Neural cell (in vitro differentiated cells): Measurements from ENCODE around the gene TNFRSF12A. TPM values are rescaled to one million over a fixed set of nuclear protein-coding genes. Genes with fewer than 3 reads are reported as not detected.

Experiments used
- H2AFZ ChIP-seq: fragments of 200-600, 300-800 bp; sonication (generic), shearing (Covaris generic); 2 replicates; pipeline ENCODE4 v1.6.0; 2014; ENCODE audit warnings: low read depth, mild to moderate bottlenecking, antibody characterized with exemption, low read length, moderate library complexity
- H3F3A ChIP-seq: fragments of 200-600 bp; shearing (Covaris generic); 2 replicates; pipeline ENCODE4 v1.6.1; 2016; ENCODE audit warnings: mild to moderate bottlenecking, moderate library complexity, mixed read lengths, antibody characterized with exemption, low read length; ENCODE audit not compliant: insufficient read depth, poor library complexity, severe bottlenecking
- H3K27ac ChIP-seq: fragments of 200-600, 300-800 bp; sonication (generic), shearing (Covaris generic); 2 replicates; pipeline ENCODE4 v1.5.1; 2014; ENCODE audit warnings: mild to moderate bottlenecking, low read length, moderate library complexity
- H3K27me3 ChIP-seq: fragments of 300-800, 200-600 bp; sonication (generic), shearing (Covaris generic); 2 replicates; pipeline ENCODE4 v1.6.0; 2014; ENCODE audit warnings: mild to moderate bottlenecking, low read depth, low read length, moderate library complexity; ENCODE audit not compliant: insufficient read depth
- H3K36me3 ChIP-seq: fragments of 300-800, 200-600 bp; sonication (generic), shearing (Covaris generic); 2 replicates; pipeline ENCODE4 v1.5.1; 2014; ENCODE audit warnings: mild to moderate bottlenecking, antibody characterized with exemption, low read length, moderate library complexity; ENCODE audit not compliant: insufficient read depth
- H3K4me2 ChIP-seq: fragments of 300-800, 200-600 bp; sonication (generic), shearing (Covaris generic); 2 replicates; pipeline ENCODE4 v1.6.0; 2014; ENCODE audit warnings: mild to moderate bottlenecking, low read length
- H3K4me3 ChIP-seq: fragments of 300-800, 200-600 bp; sonication (generic), shearing (Covaris generic); 2 replicates; pipeline ENCODE4 v1.5.1; 2014; ENCODE audit warnings: mild to moderate bottlenecking, low read length, moderate library complexity
- H3K79me2 ChIP-seq: fragments of 200-600 bp; shearing (Covaris generic); replicated peaks from 2 replicates; pipeline ENCODE4 v1.6.0; 2014; ENCODE audit warnings: mild to moderate bottlenecking, low read length, moderate library complexity; ENCODE audit not compliant: insufficient read depth
- H3K9ac ChIP-seq: fragments of 300-800, 200-600 bp; sonication (generic), shearing (Covaris generic); 2 replicates; pipeline ENCODE4 v1.6.1; 2016; ENCODE audit warnings: mild to moderate bottlenecking, low read length, mixed read lengths
- H3K9me2 ChIP-seq: fragments of 200-600 bp; shearing (Covaris generic); 2 replicates; pipeline ENCODE4 v1.6.1; 2016; ENCODE audit warnings: mild to moderate bottlenecking, low read length, mixed read lengths; ENCODE audit not compliant: insufficient read depth
- H3K9me3 ChIP-seq: fragments of 200-600, 300-800 bp; sonication (generic), shearing (Covaris generic); 2 replicates; pipeline ENCODE4 v1.6.1; 2016; ENCODE audit warnings: mild to moderate bottlenecking, mixed run types, low read length, moderate library complexity, mixed read lengths
- H4K20me1 ChIP-seq: fragments of 200-600 bp; shearing (Covaris generic); 2 replicates; pipeline ENCODE4 v1.6.1; 2016; ENCODE audit warnings: mild to moderate bottlenecking, mixed run types; ENCODE audit not compliant: insufficient read depth
- EP300 ChIP-seq: fragments of 450-650 bp; conservative IDR thresholded peaks from 2 replicates; pipeline ENCODE4 v1.6.1; 2014; ENCODE audit warnings: antibody characterized with exemption, mild to moderate bottlenecking, moderate library complexity; ENCODE audit not compliant: poor library complexity, severe bottlenecking
- EZH2 ChIP-seq: fragments of 200-600, 300-800 bp; shearing (Covaris generic), sonication (generic); IDR thresholded peaks from 2 replicates; pipeline ENCODE4 v1.6.1; 2014; ENCODE audit warnings: antibody characterized with exemption, low read length, borderline replicate concordance, mild to moderate bottlenecking; ENCODE audit not compliant: insufficient read depth, poor library complexity, severe bottlenecking
- MXI1 ChIP-seq: fragments of 450-650 bp; conservative IDR thresholded peaks from 2 replicates; pipeline ENCODE4 v1.6.1; 2014; ENCODE audit warnings: antibody characterized with exemption, mild to moderate bottlenecking; ENCODE audit not compliant: poor library complexity, severe bottlenecking
- POLR2AphosphoS5 ChIP-seq: IDR thresholded peaks from 2 replicates; pipeline ENCODE4 v1.6.1; 2012
- RAD21 ChIP-seq: fragments of 450-650 bp; conservative IDR thresholded peaks from 2 replicates; pipeline ENCODE4 v1.6.1; 2014; ENCODE audit warnings: antibody characterized with exemption, mild to moderate bottlenecking, moderate library complexity
- SMC3 ChIP-seq: fragments of 450-650 bp; conservative IDR thresholded peaks from 2 replicates; pipeline ENCODE4 v1.6.1; 2014; ENCODE audit warnings: antibody characterized with exemption, mild to moderate bottlenecking, moderate library complexity; ENCODE audit not compliant: poor library complexity
- TAF1 ChIP-seq: IDR thresholded peaks from 2 replicates; pipeline ENCODE4 v1.6.1; 2012; ENCODE audit warnings: low read depth
- polyA plus RNA-seq: library from polyadenylated mRNA; depleted of rRNA; stranded (reverse); fragments of >200 nt; gene quantifications from 2 replicates; pipeline ENCODE4 v1.2.3, GENCODE V29; 2014
- TF ChIP-seq, protein P1 (sequence below): IDR thresholded peaks from 2 replicates; pipeline ENCODE4 v1.6.1; 2012; ENCODE audit warnings: borderline replicate concordance
- TF ChIP-seq, protein P2 (sequence below): fragments of 450-650 bp; IDR thresholded peaks from 2 replicates; pipeline ENCODE4 v1.5.1; 2014; ENCODE audit warnings: antibody characterized with exemption, mild to moderate bottlenecking, moderate library complexity; ENCODE audit not compliant: poor library complexity, severe bottlenecking

Gene TNFRSF12A
- polyA plus RNA-seq, 1 donor from 2014 or later = 2.3 TPM

DNA sequence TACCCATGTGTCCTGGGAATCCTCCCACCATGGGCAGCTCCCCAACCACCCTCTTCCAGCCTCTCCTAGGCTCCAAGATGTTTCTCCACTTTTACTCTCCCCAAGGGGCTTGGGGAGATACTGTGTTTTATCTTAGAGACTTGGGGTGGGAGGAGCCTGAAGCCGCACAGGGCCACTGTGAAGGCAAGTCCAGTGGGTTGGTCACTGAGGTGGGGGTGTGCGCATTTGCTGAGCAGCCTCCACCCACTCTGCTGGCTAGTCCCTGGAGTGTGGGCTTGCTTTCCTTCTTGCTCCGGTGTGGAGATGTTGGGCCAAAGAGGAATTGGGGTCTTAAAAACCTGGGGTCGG, 11.5 kb upstream of the TNFRSF12A start:
- H3K4me2 ChIP-seq = no peak overlapping the region
- no peak overlapping the region for H3K9ac ChIP-seq
- no peaks in the 10 kb centered on the region for H3K36me3 ChIP-seq
- H3K9me2 ChIP-seq = no peaks in the 10 kb centered on the region
- peaks cover 73% of the 10 kb centered on the region for H3K27me3 ChIP-seq
- H2AFZ ChIP-seq = no peak overlapping the region
- TF ChIP-seq TAF1 (no peak), EZH2 (no peak), EP300 (no peak), MXI1 (no peak), RAD21 (no peak), POLR2AphosphoS5 (no peak), SMC3 (no peak)
- TF ChIP-seq, protein P1, sequence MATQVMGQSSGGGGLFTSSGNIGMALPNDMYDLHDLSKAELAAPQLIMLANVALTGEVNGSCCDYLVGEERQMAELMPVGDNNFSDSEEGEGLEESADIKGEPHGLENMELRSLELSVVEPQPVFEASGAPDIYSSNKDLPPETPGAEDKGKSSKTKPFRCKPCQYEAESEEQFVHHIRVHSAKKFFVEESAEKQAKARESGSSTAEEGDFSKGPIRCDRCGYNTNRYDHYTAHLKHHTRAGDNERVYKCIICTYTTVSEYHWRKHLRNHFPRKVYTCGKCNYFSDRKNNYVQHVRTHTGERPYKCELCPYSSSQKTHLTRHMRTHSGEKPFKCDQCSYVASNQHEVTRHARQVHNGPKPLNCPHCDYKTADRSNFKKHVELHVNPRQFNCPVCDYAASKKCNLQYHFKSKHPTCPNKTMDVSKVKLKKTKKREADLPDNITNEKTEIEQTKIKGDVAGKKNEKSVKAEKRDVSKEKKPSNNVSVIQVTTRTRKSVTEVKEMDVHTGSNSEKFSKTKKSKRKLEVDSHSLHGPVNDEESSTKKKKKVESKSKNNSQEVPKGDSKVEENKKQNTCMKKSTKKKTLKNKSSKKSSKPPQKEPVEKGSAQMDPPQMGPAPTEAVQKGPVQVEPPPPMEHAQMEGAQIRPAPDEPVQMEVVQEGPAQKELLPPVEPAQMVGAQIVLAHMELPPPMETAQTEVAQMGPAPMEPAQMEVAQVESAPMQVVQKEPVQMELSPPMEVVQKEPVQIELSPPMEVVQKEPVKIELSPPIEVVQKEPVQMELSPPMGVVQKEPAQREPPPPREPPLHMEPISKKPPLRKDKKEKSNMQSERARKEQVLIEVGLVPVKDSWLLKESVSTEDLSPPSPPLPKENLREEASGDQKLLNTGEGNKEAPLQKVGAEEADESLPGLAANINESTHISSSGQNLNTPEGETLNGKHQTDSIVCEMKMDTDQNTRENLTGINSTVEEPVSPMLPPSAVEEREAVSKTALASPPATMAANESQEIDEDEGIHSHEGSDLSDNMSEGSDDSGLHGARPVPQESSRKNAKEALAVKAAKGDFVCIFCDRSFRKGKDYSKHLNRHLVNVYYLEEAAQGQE = no peak
- TF ChIP-seq, protein P2, sequence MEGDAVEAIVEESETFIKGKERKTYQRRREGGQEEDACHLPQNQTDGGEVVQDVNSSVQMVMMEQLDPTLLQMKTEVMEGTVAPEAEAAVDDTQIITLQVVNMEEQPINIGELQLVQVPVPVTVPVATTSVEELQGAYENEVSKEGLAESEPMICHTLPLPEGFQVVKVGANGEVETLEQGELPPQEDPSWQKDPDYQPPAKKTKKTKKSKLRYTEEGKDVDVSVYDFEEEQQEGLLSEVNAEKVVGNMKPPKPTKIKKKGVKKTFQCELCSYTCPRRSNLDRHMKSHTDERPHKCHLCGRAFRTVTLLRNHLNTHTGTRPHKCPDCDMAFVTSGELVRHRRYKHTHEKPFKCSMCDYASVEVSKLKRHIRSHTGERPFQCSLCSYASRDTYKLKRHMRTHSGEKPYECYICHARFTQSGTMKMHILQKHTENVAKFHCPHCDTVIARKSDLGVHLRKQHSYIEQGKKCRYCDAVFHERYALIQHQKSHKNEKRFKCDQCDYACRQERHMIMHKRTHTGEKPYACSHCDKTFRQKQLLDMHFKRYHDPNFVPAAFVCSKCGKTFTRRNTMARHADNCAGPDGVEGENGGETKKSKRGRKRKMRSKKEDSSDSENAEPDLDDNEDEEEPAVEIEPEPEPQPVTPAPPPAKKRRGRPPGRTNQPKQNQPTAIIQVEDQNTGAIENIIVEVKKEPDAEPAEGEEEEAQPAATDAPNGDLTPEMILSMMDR = no peak
- H3K9me3 ChIP-seq = no peaks in the 10 kb centered on the region
- no peak overlapping the region for H3K4me3 ChIP-seq
- no peaks in the 10 kb centered on the region for H3K79me2 ChIP-seq
- H3K27ac ChIP-seq = no peak overlapping the region
- no peaks in the 10 kb centered on the region for H3F3A ChIP-seq
- no peaks in the 10 kb centered on the region for H4K20me1 ChIP-seq

DNA sequence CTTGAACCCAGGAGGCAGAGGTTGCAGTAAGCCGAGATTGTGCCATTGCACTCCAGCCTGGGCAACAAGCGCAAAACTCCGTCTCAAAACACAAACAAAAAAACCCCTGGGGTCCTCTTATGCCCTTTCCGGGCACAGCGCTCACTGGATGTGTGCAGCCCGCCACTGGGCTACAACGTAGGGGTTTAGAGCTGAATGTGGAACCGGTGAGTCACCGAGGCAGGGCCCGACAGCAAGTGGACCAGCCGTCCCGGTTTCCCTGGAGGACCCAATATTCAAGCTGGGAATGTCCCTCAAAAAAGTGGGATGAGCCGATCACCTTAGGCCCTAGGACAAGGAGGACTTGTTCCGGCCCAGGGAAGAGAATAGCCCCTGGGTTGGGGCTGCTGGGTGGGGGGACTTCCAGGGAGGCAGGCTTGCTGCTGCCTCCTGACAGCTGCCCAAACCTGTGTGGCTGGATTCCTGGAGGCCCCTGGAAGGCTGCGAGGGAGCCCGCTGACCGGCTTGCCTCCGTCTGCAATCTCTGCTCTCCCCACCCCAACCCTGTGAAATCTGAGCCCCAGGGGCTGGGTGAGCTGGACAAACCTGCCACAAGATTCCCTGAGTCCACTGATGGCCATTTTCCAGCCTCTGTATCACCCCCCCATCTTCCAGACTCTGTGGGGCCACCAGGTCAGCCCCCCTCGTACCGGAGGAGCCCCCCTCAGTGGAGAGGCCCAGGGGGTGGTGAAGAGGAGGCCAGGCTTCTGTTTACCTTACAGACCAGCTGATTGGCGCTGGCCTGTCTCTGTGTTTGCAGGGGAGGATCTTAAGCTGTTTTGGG, 10.4 kb upstream of the TNFRSF12A start:
- no peaks in the 10 kb centered on the region for H3K79me2 ChIP-seq
- no peak overlapping the region for H3K9ac ChIP-seq
- no peak overlapping the region for H3K4me2 ChIP-seq
- H3K27ac ChIP-seq = no peak overlapping the region
- no peaks in the 10 kb centered on the region for H3F3A ChIP-seq
- no peak overlapping the region for H3K4me3 ChIP-seq
- no peaks in the 10 kb centered on the region for H3K9me3 ChIP-seq
- no peaks in the 10 kb centered on the region for H3K36me3 ChIP-seq
- peaks cover 72% of the 10 kb centered on the region for H3K27me3 ChIP-seq
- no peaks in the 10 kb centered on the region for H4K20me1 ChIP-seq
- H3K9me2 ChIP-seq = no peaks in the 10 kb centered on the region
- TF ChIP-seq EP300 (no peak), RAD21 (no peak), SMC3 (no peak), EZH2 (no peak), TAF1 (no peak), POLR2AphosphoS5 (no peak), MXI1 (no peak)
- TF ChIP-seq, protein P1 = no peak
- TF ChIP-seq, protein P2 = no peak
- no peak overlapping the region for H2AFZ ChIP-seq
